Right renal pelvis (tissue), 4 donors: ENCODE measurements around the gene BCL2L11. TPM values are rescaled to one million over a fixed set of nuclear protein-coding genes. Genes with fewer than 3 reads are reported as not detected.

Experiments
- DNase-seq, 4 donors: peaks; one replicate each; pipeline ENCODE4 v3.0.0-alpha.2; 2013; ENCODE audit warnings: low read depth in 4 of 4, low spot score in 3 of 4, missing footprints in 1 of 4
- polyA plus RNA-seq, 4 donors: library from polyadenylated mRNA; unstranded; fragments of 120-200 nt; gene quantifications; one replicate each; pipeline ENCODE4 v1.2.1, GENCODE V29; 2013; ENCODE audit not compliant: insufficient read length in 4 of 4

BCL2L11 gene
- polyA plus RNA-seq, 4 donors, result 18.6 to 22.1 (median 19.9) TPM

GRCh38 chr2:111188681-111189080 is 68.0 kb downstream of the BCL2L11 start:
- DNase-seq, result no peak

GRCh38 chr2:111189106-111189505 is 68.4 kb downstream of the BCL2L11 start:
- no peak for DNase-seq

- DNase-seq, result no peak
These were observed 70.3 kb downstream of the BCL2L11 start for GRCh38 chr2:111190816-111191540.

- DNase-seq, result no peak
These were observed 71.2 kb downstream of the BCL2L11 start for GRCh38 chr2:111191877-111192276.

GRCh38 chr2:111192776-111193368 is 72.2 kb downstream of the BCL2L11 start:
- no peak for DNase-seq

- no peak for DNase-seq
These were observed 74.3 kb downstream of the BCL2L11 start for GRCh38 chr2:111194835-111195621.

GRCh38 chr2:111196435-111196834 is 75.7 kb downstream of the BCL2L11 start:
- no peak for DNase-seq

GRCh38 chr2:111198701-111199100 is 78.0 kb downstream of the BCL2L11 start:
- DNase-seq, result no peak

- no peak for DNase-seq
These were observed 79.1 kb downstream of the BCL2L11 start for GRCh38 chr2:111199840-111200239.

- no peak for DNase-seq
These were observed 79.7 kb downstream of the BCL2L11 start for GRCh38 chr2:111200333-111200881.

- DNase-seq, result no peak
These were observed 80.5 kb downstream of the BCL2L11 start for GRCh38 chr2:111201214-111201613.

GRCh38 chr2:111202266-111203040 is 81.7 kb downstream of the BCL2L11 start:
- no peak for DNase-seq

GRCh38 chr2:111204706-111205105 is 84.0 kb downstream of the BCL2L11 start:
- no peak for DNase-seq

- DNase-seq, result no peak
These were observed 85.1 kb downstream of the BCL2L11 start for GRCh38 chr2:111205774-111206173.

GRCh38 chr2:111207851-111208250 is 87.1 kb downstream of the BCL2L11 start:
- no peak for DNase-seq

- DNase-seq, result no peak
These were observed 87.9 kb downstream of the BCL2L11 start for GRCh38 chr2:111208639-111209038.

GRCh38 chr2:111209045-111209514 is 88.4 kb downstream of the BCL2L11 start:
- no peak for DNase-seq

- DNase-seq, result no peak
These were observed 89.3 kb downstream of the BCL2L11 start for GRCh38 chr2:111210036-111210435.

- DNase-seq, result no peak
These were observed 93.2 kb downstream of the BCL2L11 start for GRCh38 chr2:111213877-111214276.
